Measurements from ENCODE around the gene FUT3. TPM values are rescaled to one million over a fixed set of nuclear protein-coding genes. Genes with fewer than 3 reads are reported as not detected.

The FUT3 gene
- total and polyA plus RNA-seq, 2 of the 8 experiments (the other 6 are each of a cell fraction or from before 2014, with no cell fraction given) = 0.15 to 0.63 TPM

DNA sequence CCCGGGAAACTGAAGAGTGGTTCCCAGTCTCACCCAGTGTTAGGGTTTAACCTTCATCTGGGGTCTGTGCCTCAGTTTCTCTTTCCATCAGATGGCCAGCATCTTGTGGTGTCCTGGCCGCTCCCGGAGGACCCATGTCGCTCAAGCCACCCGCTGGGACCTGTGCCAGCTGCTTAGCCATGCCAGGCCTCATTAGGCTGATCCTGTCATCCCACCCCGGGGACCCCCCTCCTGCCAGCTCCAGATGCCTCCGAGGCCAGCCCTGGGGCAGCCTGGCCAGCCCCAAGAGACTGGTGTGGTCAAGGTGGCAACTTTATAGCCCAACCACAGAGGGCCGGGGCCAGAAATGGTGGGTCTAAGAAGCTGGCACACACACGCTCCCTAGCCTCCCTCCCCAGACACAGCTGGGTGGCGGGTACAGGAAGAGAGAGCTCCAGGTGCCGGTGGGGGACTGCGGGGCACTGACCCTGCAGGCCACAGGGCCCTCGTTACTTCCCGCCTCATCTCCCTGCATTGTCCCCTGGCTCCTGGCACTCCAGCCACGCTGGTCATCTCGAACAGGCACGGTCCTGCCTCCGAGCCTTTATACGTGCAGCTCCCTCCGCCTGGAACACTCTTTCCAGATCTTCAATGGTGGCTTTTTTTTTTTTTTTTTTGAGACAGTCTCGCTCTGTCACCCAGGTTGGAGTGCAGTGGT lies 43.0 kb downstream of the FUT3 start:
- H4K8ac ChIP-seq (ENCODE audit: extremely low read depth, insufficient read depth, low read length) = no peak overlapping the region
- no peaks in the 10 kb centered on the region for H3K9me3 ChIP-seq (ENCODE audit: insufficient read depth in 2 of 2, low read depth in 1 of 2, low read length in 1 of 2)
- no peak overlapping the region for H2BK12ac ChIP-seq (ENCODE audit: low read depth, low read length)
- no peak overlapping the region for H3K4ac ChIP-seq (replicated peaks; ENCODE audit: insufficient read length, low read depth, low read length)
- no peaks in the 10 kb centered on the region for H3K36me3 ChIP-seq (ENCODE audit: control insufficient read depth in 2 of 4, insufficient read depth in 4 of 4, low read length in 3 of 4)
- H2AFZ ChIP-seq (ENCODE audit: low read length) = no peak overlapping the region
- no peak overlapping the region for H3K9ac ChIP-seq (replicated peaks in 1 of 4; ENCODE audit: extremely low read depth in 1 of 4, low read depth in 3 of 4, low read length in 3 of 4)
- peaks cover 4% of the 10 kb centered on the region; the same call in 1 of the 2 replicates for H3K23me2 ChIP-seq (ENCODE audit: low read depth, low read length)
- peaks cover 0 to 9% (median 7%) of the 10 kb centered on the region in 4 experiments; a peak in 5 of 7 replicates for H3K4me1 ChIP-seq (replicated peaks in 1 of 4; ENCODE audit: control insufficient read depth in 3 of 4, insufficient read depth in 4 of 4, low read length in 3 of 4)
- H3K27me3 ChIP-seq (replicated peaks in 1 of 4; ENCODE audit: control insufficient read depth in 3 of 4, extremely low read depth in 1 of 4, insufficient read depth in 3 of 4, low read length in 3 of 4) = peaks cover under 1 to 7% (median 3%) of the 10 kb centered on the region in 4 experiments; a peak in 5 of 7 replicates
- H3K18ac ChIP-seq (ENCODE audit: extremely low read depth, low read length) = no peak overlapping the region
- H4K91ac ChIP-seq (replicated peaks; ENCODE audit: insufficient read length, low read length) = no peak overlapping the region
- H3K4me2 ChIP-seq (ENCODE audit: insufficient read depth in 1 of 2, low read depth in 2 of 2, low read length in 2 of 2) = no peak overlapping the region
- H3K56ac ChIP-seq (replicated peaks; ENCODE audit: insufficient read length, low read depth, low read length) = no peak overlapping the region
- no peaks in the 10 kb centered on the region; a peak in 1 of 4 replicates for H3K79me2 ChIP-seq (ENCODE audit: control insufficient read depth in 1 of 2, insufficient read depth in 2 of 2, low read length in 2 of 2)
- no peak for DNase-seq (ENCODE audit: low read depth in 1 of 2, low spot score in 2 of 2)
- no peak overlapping the region for H2BK120ac ChIP-seq (replicated peaks; ENCODE audit: low read depth, low read length)
- no peak for FAIRE-seq
- H3K79me1 ChIP-seq (ENCODE audit: low read depth, low read length) = peaks cover 4% of the 10 kb centered on the region; the same call in 1 of the 2 replicates
- no peak overlapping the region for H2BK15ac ChIP-seq (ENCODE audit: low read length)
- ChIA-PET CTCF (ENCODE audit: partially characterized antibody) (interaction anchor here (0.5 to 4.5 kb wide), 13 partner anchors 15 to 1572 kb away, joined by 3 to 32 read pairs (median 3); no protein-coding TSS in a partner anchor), POLR2A (ENCODE audit: partially characterized antibody) (interaction anchor here (1.0 to 2.5 kb wide), 4 partner anchors 15 to 214 kb away, joined by 3 to 6 read pairs (median 4); no protein-coding TSS in a partner anchor)
- peaks cover 0 to 6% of the 10 kb centered on the region in 2 experiments for H4K20me1 ChIP-seq (replicated peaks in 1 of 2; ENCODE audit: control insufficient read depth in 1 of 2, insufficient read depth in 2 of 2, low read length in 2 of 2)
- no peak overlapping the region for H3K23ac ChIP-seq (ENCODE audit: insufficient read length)
- no peak overlapping the region for H3K27ac ChIP-seq (ENCODE audit: low read depth, low read length)
- no peak overlapping the region for H4K5ac ChIP-seq (ENCODE audit: insufficient read length, low read depth, low read length)
- no peak overlapping the region for H3K4me3 ChIP-seq (ENCODE audit: extremely low read depth in 1 of 4, insufficient read depth in 2 of 4, low read depth in 3 of 4, low read length in 4 of 4)
- WGBS, 2 experiments (ENCODE audit: extremely low coverage in 1 of 2, insufficient coverage in 1 of 2, insufficient read length in 1 of 2, insufficient replicate concordance in 2 of 2, low coverage in 1 of 2, low lambda C conversion rate in 2 of 2, missing lambda C conversion rate in 1 of 2) = 96% methylated on average over 15 of the region's 21 CpGs; no CpG with 5 or more reads in 1 of the 2 experiments
- H3K14ac ChIP-seq (ENCODE audit: insufficient read length) = no peak overlapping the region
- no peak overlapping the region for H2BK5ac ChIP-seq (ENCODE audit: low read depth, low read length)
- H2AK5ac ChIP-seq (ENCODE audit: low read depth, low read length) = no peak overlapping the region
- H2BK20ac ChIP-seq (ENCODE audit: low read length) = no peak overlapping the region
- TF ChIP-seq YY1 (IDR thresholded peaks at IDR 0.05; ENCODE audit: low read depth, low read length) (no peak), CREB1 (IDR thresholded peaks at IDR 0.05) (no peak), ZNF274 (IDR thresholded peaks at IDR 0.05; ENCODE audit: borderline replicate concordance, extremely low read depth, low read length) (no peak), NRF1 (IDR thresholded peaks at IDR 0.05; ENCODE audit: low read depth, low read length) (no peak), GABPA (IDR thresholded peaks at IDR 0.05; ENCODE audit: borderline replicate concordance, insufficient read depth, low read length) (no peak), KDM1A (IDR thresholded peaks at IDR 0.05; ENCODE audit: borderline replicate concordance, low read length) (no peak), BRCA1 (IDR thresholded peaks at IDR 0.05; ENCODE audit: low read depth, low read length) (no peak), BCL11A (IDR thresholded peaks at IDR 0.05; ENCODE audit: low read depth in 2 of 2, low read length in 2 of 2) (no peak), SIN3A (conservative IDR thresholded peaks at IDR 0.05 in 1 of 2, IDR thresholded peaks at IDR 0.05 in 1 of 2; ENCODE audit: low read depth in 1 of 2, low read length in 2 of 2) (no peak), POLR2A (IDR thresholded peaks at IDR 0.05; ENCODE audit: control extremely low read depth in 1 of 2, low read depth in 2 of 2, low read length in 2 of 2) (no peak), RAD21 (IDR thresholded peaks at IDR 0.05 in 1 of 2, conservative IDR thresholded peaks at IDR 0.05 in 1 of 2; ENCODE audit: low read depth in 2 of 2, low read length in 2 of 2) (no peak), FOSL1 (IDR thresholded peaks at IDR 0.05; ENCODE audit: insufficient read depth, low read depth, low read length) (no peak), TAF1 (IDR thresholded peaks at IDR 0.05; ENCODE audit: low read depth, low read length) (no peak)

All from H1 (cell line).